Adrenal gland (tissue), 12 donors: ENCODE measurements around the gene ZNF576. TPM values are rescaled to one million over a fixed set of nuclear protein-coding genes. Genes with fewer than 3 reads are reported as not detected.
A peak's percentile ranks its signal among the peaks of the same experiment; 100 is the strongest.

Experiments used
- DNase-seq, 7 donors: peaks; one replicate each; pipeline ENCODE4 v3.0.0-alpha.2; 2019 to 2020
- H3K27ac ChIP-seq, 5 donors: fragments of 200-600 bp; sonication (generic) in 4 of 5; 1 replicate in 3 of 5; 2 replicates in 2 of 5; pipeline versions ENCODE4 v1.5.1 to v1.8.0; 2016 to 2020; ENCODE audit warnings: mild to moderate bottlenecking in 1 of 5
- H3K27me3 ChIP-seq: fragments of 200-600 bp; 2 replicates; pipeline ENCODE4 v1.8.0; 2021
- H3K36me3 ChIP-seq, 2 donors: fragments of 200-600 bp; replicated peaks in 1 of 2; 1 replicate in 1 of 2; 2 replicates in 1 of 2; pipeline versions ENCODE4 v1.5.1 to v1.8.0; 2018 to 2022
- H3K4me1 ChIP-seq, 2 donors: fragments of 200-600 bp; replicated peaks in 1 of 2; 1 replicate in 1 of 2; 2 replicates in 1 of 2; pipeline versions ENCODE4 v1.5.1 to v1.8.0; 2018 to 2021
- H3K4me3 ChIP-seq, 4 donors: fragments of 200-600 bp; sonication (generic) in 3 of 4; one replicate each; pipeline ENCODE4 v1.5.1; 2016 to 2018
- H3K9me3 ChIP-seq, 3 donors: fragments of 200-600 bp; sonication (generic) in 1 of 3; replicated peaks in 1 of 3; 1 replicate in 2 of 3; 2 replicates in 1 of 3; pipeline versions ENCODE4 v1.5.1 to v1.8.0; 2016 to 2021
- POLR2A ChIP-seq, 2 donors: fragments of 450-650 bp; IDR thresholded peaks; one replicate each; pipeline ENCODE4 v1.6.1; 2017; ENCODE audit warnings: antibody characterized with exemption in 2 of 2, mild to moderate bottlenecking in 2 of 2, moderate library complexity in 1 of 2
- WGBS, 4 donors: extraction: QIAGEN DNeasy Blood & Tissue Kit in 2 of 4; methylation state at CpG; one replicate each; pipeline versions ENCODE4 v1.1.5 to v1.1.7; 2013 to 2017; 5-methylcytosine and 5-hydroxymethylcytosine counted together
- intact Hi-C, 2 donors: fragments of 100-400 bp; cut with DNase I; formaldehyde crosslinking; loops; one replicate each; pipeline versions ENCODE4 v1.14.1 to v1.15.0; 2022 to 2023
- polyA plus RNA-seq, 3 donors: library from polyadenylated mRNA; stranded (reverse); fragments of 200-250 nt in 2 of 3; fragments of 350-450 nt in 1 of 3; fragmentation: Illumina TruSeq in 1 of 3; extraction: RNeasy Lipid Tissue Mini Kit (QIAGEN cat#74804) in 1 of 3; gene quantifications; one replicate each; pipeline ENCODE4 v1.2.3, GENCODE V29; 2013 to 2014
- total RNA-seq, 9 donors: library from RNA; depleted of rRNA in 4 of 9; stranded (reverse); fragments of >200 nt in 4 of 9; fragments of 120-200 nt in 1 of 9; fragmentation: NEBNext Ultra II Directional in 1 of 9; extraction: Animal tissue kit (Norgen Biotek cat#: 25700) in 1 of 9; gene quantifications; one replicate each; pipeline versions ENCODE4 v1.1.0 to v1.2.4, GENCODE V29; 2013 to 2023
- TF ChIP-seq, protein P1 (sequence below), 6 experiments: fragments of 450-650 bp in 4 of 6; fragments of 200-600 bp in 2 of 6; sonication (generic) in 1 of 6; IDR thresholded peaks; 1 replicate in 5 of 6; 2 replicates in 1 of 6; pipeline versions ENCODE4 v1.5.1 to v1.8.0; 2016 to 2021; ENCODE audit warnings: antibody characterized with exemption in 6 of 6, mild to moderate bottlenecking in 2 of 6, moderate library complexity in 1 of 6
- donor health status: healthy with polysubstance abuse.
- donor health status: Bipolar disorder and iron deficiency.
- donor health status: DM: yes; HTN: yes; CAD: no.
- donor health status: DM: no; HTN: no; CAD: no.
- donor health status: DM: no; HTN: no; CAD: no.
- donor health status: DM: yes; HTN: yes; CAD: no.

ZNF576 gene
- total and polyA plus RNA-seq, 12 donors, result 9.8 to 114 (median 21.0) TPM

DNA sequence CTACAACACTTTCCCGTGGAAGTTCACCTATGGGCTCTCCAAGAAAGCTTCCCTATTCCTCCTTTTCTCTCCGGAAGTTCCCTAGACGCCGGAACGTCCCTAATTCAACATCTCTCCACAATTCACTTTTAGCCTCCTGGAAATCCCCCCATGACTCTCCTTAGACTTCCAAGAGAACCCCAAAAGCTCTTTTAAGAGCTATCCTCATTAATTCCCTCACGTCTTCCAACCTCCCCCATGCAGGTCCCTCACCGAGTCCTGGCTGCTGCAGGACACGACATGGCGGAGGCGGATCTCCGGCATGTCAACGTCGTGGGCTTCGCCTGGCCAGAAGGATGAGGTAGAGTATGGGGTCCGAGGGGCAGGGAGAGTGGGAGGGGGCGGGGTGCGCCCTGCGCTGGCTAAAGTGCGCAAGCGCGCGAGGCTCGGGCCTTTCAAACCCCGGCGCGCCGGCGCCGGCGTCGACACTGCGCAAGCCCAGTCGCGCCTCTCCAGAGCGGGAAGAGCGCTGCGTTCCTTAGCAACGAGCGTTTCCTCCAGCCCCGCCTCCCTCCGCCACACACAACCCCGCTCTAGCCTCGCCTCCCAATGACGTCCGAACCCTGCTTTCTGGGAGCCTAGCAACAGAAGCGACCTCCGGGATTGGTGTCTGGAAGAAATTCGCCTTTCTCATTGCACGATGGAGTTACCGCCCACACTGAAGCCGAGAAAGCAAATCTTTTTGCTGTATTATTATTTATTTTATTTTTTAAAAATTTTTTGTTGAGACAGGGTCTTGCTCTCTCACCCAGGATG is 21.0 kb upstream of the ZNF576 start, which contains the start of the genes PINLYP and XRCC1:
Gene PINLYP, plus strand, starts transcription at position 646 of the 795 bp plus-strand sequence. CDS start 1,391 bp downstream, outside the sequence.
Gene XRCC1, minus strand, starts transcription at position 372 of the 795 bp plus-strand sequence. Its CDS starts 69 bp downstream, at position 303.
- peaks cover 9 to 20% of the 10 kb centered on the region in 2 donors for H3K4me1 ChIP-seq
- WGBS, 4 donors, result 0% methylated on average over 20 to 51 of the region's 51 CpGs
- peak within 1 kb of the TSS in 4 of 5 donors; percentile 69 to 86 (median 80) for H3K27ac ChIP-seq
- H3K27me3 ChIP-seq, result no peaks in the 10 kb centered on the region
- intact Hi-C loops, result no loop called here
- no peaks in the 10 kb centered on the region for H3K9me3 ChIP-seq
- H3K4me3 ChIP-seq, result peak within 1 kb of the TSS; percentile 63 to 82 (median 68)
- peak; percentile 97 to 99 (median 99) for DNase-seq
- no peaks in the 10 kb centered on the region for H3K36me3 ChIP-seq
- TF ChIP-seq POLR2A (IDR thresholded peaks at IDR 0.05), result peak; percentile 45 to 56
- TF ChIP-seq, protein P1, sequence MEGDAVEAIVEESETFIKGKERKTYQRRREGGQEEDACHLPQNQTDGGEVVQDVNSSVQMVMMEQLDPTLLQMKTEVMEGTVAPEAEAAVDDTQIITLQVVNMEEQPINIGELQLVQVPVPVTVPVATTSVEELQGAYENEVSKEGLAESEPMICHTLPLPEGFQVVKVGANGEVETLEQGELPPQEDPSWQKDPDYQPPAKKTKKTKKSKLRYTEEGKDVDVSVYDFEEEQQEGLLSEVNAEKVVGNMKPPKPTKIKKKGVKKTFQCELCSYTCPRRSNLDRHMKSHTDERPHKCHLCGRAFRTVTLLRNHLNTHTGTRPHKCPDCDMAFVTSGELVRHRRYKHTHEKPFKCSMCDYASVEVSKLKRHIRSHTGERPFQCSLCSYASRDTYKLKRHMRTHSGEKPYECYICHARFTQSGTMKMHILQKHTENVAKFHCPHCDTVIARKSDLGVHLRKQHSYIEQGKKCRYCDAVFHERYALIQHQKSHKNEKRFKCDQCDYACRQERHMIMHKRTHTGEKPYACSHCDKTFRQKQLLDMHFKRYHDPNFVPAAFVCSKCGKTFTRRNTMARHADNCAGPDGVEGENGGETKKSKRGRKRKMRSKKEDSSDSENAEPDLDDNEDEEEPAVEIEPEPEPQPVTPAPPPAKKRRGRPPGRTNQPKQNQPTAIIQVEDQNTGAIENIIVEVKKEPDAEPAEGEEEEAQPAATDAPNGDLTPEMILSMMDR (IDR thresholded peaks at IDR 0.05), result no peak

DNA sequence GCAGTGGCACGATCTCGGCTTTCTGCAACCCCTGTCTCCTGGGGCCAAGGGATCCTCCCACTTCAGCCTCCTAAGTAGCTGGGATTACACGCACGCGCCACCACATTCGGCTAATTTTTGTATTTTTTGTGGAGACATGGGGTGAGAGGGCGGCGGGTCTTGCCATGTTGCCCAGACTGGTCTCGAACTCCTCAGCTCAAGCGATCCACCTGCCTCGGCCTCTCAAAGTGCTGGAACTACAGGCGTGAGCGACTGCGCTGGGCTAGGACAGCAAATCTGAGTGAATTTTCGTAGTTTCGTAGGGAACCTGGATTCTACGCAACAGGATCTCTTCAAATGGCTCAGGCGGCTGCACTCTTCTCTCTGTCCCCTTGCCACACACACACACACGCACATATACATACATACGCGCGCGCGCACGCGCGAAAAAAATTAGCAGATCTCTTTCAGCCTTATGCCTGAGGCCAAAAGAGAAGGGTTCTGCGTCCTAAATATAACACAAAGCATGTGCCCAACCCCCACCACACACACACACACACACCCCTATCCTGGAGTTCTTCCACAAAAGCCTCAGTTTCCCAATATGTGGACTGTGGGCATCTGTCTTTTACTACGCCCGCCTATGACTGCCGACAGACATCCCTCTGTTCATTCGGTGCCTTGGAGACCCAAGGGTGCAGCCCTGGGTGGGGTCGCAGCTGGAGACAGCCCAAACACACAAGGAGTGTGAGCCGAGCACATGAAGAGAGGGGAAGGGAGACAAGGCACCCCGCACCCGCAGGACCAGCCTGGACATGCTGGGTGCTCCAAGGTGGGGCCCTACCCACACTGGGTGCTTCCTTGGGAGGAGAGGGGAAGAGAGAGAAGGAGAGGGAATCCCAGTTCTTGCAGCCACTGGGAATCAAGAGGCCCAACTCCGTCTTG is 20.2 kb upstream of the ZNF576 start:
- Histone ChIP-seq H3K4me1 (peaks cover 9 to 27% of the 10 kb centered on the region in 2 donors), H3K36me3 (no peaks in the 10 kb centered on the region), H3K27ac (peak overlapping the region in 2 of 5 donors; percentile 66 to 71), H3K4me3 (peak overlapping the region in 2 of 4 donors; percentile 8 to 54), H3K27me3 (no peaks in the 10 kb centered on the region), H3K9me3 (no peaks in the 10 kb centered on the region)
- DNase-seq, result peak in 1 of 7 donors; percentile 65
- WGBS, 4 donors, result 71 to 76% (median 74%) methylated on average over 28 to 37 of the region's 37 CpGs
- intact Hi-C loops, result no loop called here
- no peak for TF ChIP-seq POLR2A (IDR thresholded peaks at IDR 0.05)
- TF ChIP-seq, protein P1 (IDR thresholded peaks at IDR 0.05), result no peak

DNA sequence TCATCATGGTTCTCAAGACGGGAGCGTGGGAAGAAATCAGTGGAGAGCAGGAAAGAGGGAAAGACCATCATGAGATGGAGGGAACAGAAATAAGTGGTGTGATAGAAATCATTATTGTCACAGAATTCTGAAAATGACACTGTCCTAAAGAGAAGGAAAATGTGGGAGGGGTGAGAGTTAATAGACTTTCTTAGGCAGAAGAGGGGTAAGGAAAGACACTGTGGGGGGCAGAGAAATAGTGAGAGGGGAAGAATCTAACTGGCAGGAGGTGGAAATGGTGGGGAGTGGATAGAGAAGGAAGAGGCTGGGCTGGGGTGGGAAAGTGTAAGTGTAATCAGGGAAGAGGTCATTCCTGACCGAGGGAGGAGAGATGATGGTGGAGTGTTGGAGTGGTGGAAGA is 17.6 kb upstream of the ZNF576 start:
- H3K4me3 ChIP-seq, result no peak overlapping the region
- DNase-seq, result no peak
- 86 to 92% (median 88%) methylated on average over 3 of the region's 3 CpGs for WGBS, 4 donors
- H3K27ac ChIP-seq, result no peak overlapping the region
- no peaks in the 10 kb centered on the region for H3K27me3 ChIP-seq
- TF ChIP-seq POLR2A (IDR thresholded peaks at IDR 0.05), result no peak
- TF ChIP-seq, protein P1 (IDR thresholded peaks at IDR 0.05), result no peak
- H3K36me3 ChIP-seq, result no peaks in the 10 kb centered on the region
- intact Hi-C loops, result no loop called here
- no peaks in the 10 kb centered on the region for H3K9me3 ChIP-seq
- peaks cover 9 to 34% of the 10 kb centered on the region in 2 donors for H3K4me1 ChIP-seq

DNA sequence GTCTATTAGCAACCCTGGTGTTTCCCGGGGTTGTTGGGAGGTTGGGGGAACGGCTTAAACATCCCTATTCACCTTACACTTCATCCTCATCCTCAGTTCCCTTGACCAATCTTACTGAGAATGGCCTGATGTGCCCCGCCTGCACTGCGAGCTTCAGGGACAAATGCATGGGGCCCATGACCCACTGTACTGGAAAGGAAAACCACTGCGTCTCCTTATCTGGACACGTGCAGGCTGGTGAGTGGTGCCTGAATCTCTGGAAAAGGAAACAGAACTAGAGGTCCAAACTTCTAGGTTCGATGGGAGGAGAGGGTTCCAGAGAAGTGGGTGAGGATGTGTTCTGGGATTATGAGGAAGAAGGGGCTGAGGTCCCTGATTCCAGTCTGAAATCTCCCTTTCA is 14.9 kb upstream of the ZNF576 start:
- TF ChIP-seq POLR2A (IDR thresholded peaks at IDR 0.05), result no peak
- TF ChIP-seq, protein P1 (IDR thresholded peaks at IDR 0.05), result no peak
- peak overlapping the region in 2 of 5 donors; percentile 59 to 68 for H3K27ac ChIP-seq
- no peaks in the 10 kb centered on the region for H3K27me3 ChIP-seq
- 32 to 56% (median 40%) methylated on average over 7 of the region's 7 CpGs for WGBS, 4 donors
- DNase-seq, result peak in 1 of 7 donors; percentile 56
- peak overlapping the region in 1 of 4 donors; percentile 50 for H3K4me3 ChIP-seq
- no peaks in the 10 kb centered on the region for H3K36me3 ChIP-seq
- H3K4me1 ChIP-seq, result peaks cover 4 to 24% of the 10 kb centered on the region in 2 donors
- intact Hi-C loops, result no loop called here
- no peaks in the 10 kb centered on the region for H3K9me3 ChIP-seq
